Hepatocyte (in vitro differentiated cells): Measurements from ENCODE around the gene NOPCHAP1. TPM values are rescaled to one million over a fixed set of nuclear protein-coding genes. Genes with fewer than 3 reads are reported as not detected.
"Not testable (repeated sequence)": the region's sequence is repeated elsewhere in the genome, so short reads cannot be mapped to it uniquely, and the experiment has no call there.

Experiments
- DNase-seq: peaks from one replicate; pipeline ENCODE4 v3.0.0-alpha.2; 2016; ENCODE audit warnings: low spot score
- H2AFZ ChIP-seq: fragments of 200-600 bp; sonication (generic); 2 replicates; pipeline ENCODE4 v1.6.0; 2016; ENCODE audit warnings: antibody characterized with exemption, mild to moderate bottlenecking
- H3K27ac ChIP-seq: fragments of 200-600 bp; sonication (generic); 2 replicates; pipeline ENCODE4 v1.5.1; 2016; ENCODE audit warnings: mild to moderate bottlenecking
- H3K27me3 ChIP-seq: fragments of 200-600 bp; sonication (generic); 2 replicates; pipeline ENCODE4 v1.6.1; 2016
- H3K36me3 ChIP-seq: fragments of 200-600 bp; sonication (generic); replicated peaks from 2 replicates; pipeline ENCODE4 v1.5.1; 2016; ENCODE audit warnings: low read depth; ENCODE audit not compliant: insufficient read depth
- H3K4me1 ChIP-seq: fragments of 200-600 bp; sonication (generic); 2 replicates; pipeline ENCODE4 v1.5.1; 2016; ENCODE audit warnings: mild to moderate bottlenecking, moderate library complexity; ENCODE audit not compliant: insufficient read depth
- H3K4me2 ChIP-seq: fragments of 200-600 bp; sonication (generic); 2 replicates; pipeline ENCODE4 v1.6.0; 2016
- H3K4me3 ChIP-seq: fragments of 200-600 bp; sonication (generic); 2 replicates; pipeline ENCODE4 v1.5.1; 2016; ENCODE audit warnings: mild to moderate bottlenecking
- H3K79me2 ChIP-seq: fragments of 200-600 bp; sonication (generic); 2 replicates; pipeline ENCODE4 v1.6.0; 2017; ENCODE audit warnings: mild to moderate bottlenecking
- H3K9me2 ChIP-seq: fragments of 200-600 bp; sonication (generic); replicated peaks from 2 replicates; pipeline ENCODE4 v1.6.0; 2017; ENCODE audit warnings: mild to moderate bottlenecking; ENCODE audit not compliant: insufficient read depth
- H3K9me3 ChIP-seq: fragments of 200-600 bp; sonication (generic); 2 replicates; pipeline ENCODE4 v1.5.1; 2016; ENCODE audit warnings: low read depth, mild to moderate bottlenecking
- H4K20me1 ChIP-seq: fragments of 200-600 bp; sonication (generic); 2 replicates; pipeline ENCODE4 v1.6.0; 2016; ENCODE audit warnings: mild to moderate bottlenecking; ENCODE audit not compliant: insufficient read depth, poor library complexity, severe bottlenecking
- EZH2 ChIP-seq: fragments of 200-600 bp; sonication (generic); IDR thresholded peaks from 2 replicates; pipeline ENCODE4 v1.6.1; 2016; ENCODE audit warnings: antibody characterized with exemption, mild to moderate bottlenecking, borderline replicate concordance
- EZH2phosphoT487 ChIP-seq: fragments of 200-600 bp; sonication (generic); IDR thresholded peaks from one replicate; pipeline ENCODE4 v1.6.1; 2018; ENCODE audit warnings: antibody characterized with exemption, mild to moderate bottlenecking, low read depth, moderate library complexity; ENCODE audit not compliant: unreplicated experiment, severe bottlenecking
- WGBS: methylation state at CpG from one replicate; pipeline ENCODE4 v1.1.6; 2016; ENCODE audit warnings: low lambda C conversion rate; ENCODE audit errors: missing lambda C conversion rate; 5-methylcytosine and 5-hydroxymethylcytosine counted together
- polyA plus RNA-seq: library from polyadenylated mRNA; unstranded; fragments of >200 nt; fragmentation: Nextera tagmentation; extraction: Ambion mirVana; gene quantifications from 2 replicates; pipeline ENCODE4 v1.2.1, GENCODE V29; 2016
- total RNA-seq: library from RNA; depleted of rRNA; stranded (reverse); fragments of >200 nt; gene quantifications from 2 replicates; pipeline ENCODE4 v1.2.3, GENCODE V29; 2014
- TF ChIP-seq, protein P1 (sequence below): fragments of 200-600 bp; sonication (generic); IDR thresholded peaks from 2 replicates; pipeline ENCODE4 v1.5.1; 2016; ENCODE audit warnings: antibody characterized with exemption, mild to moderate bottlenecking; ENCODE audit not compliant: poor library complexity

NOPCHAP1 gene
- total and polyA plus RNA-seq, 2 experiments from 2014 or later: 2.4 to 16.2 TPM

DNA sequence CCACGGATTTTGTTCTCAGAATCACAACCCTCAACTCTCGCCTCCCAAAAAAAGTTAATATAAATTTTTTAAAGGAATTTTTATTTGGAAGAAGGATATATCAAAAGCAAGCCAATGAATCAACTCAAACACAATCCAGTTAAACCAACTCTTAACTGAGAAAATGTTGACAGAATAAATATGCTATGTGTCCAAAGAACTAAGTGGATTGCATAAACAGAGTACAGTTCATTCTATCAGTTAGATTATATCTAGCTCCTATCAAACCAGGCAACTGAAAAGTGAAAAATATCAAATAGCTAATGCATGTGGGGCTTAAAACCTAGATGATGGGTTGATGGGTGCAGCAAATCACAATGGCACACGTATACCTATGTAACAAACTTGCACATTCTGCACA, 44.7 kb upstream of the NOPCHAP1 start:
- no peaks in the 10 kb centered on the region for H3K27me3 ChIP-seq
- H3K36me3 ChIP-seq: no peaks in the 10 kb centered on the region
- no peaks in the 10 kb centered on the region for H3K9me2 ChIP-seq
- no peaks in the 10 kb centered on the region for H3K4me1 ChIP-seq
- no peak overlapping the region for H3K4me3 ChIP-seq
- H4K20me1 ChIP-seq: peaks cover 3% of the 10 kb centered on the region
- H3K27ac ChIP-seq: no peak overlapping the region
- no peaks in the 10 kb centered on the region for H3K9me3 ChIP-seq
- WGBS: 91% methylated on average over 3 of the region's 3 CpGs
- no peak overlapping the region for H2AFZ ChIP-seq
- H3K4me2 ChIP-seq: no peak overlapping the region
- H3K79me2 ChIP-seq: peaks cover 3% of the 10 kb centered on the region
- no peak for TF ChIP-seq EZH2
- TF ChIP-seq, protein P1, sequence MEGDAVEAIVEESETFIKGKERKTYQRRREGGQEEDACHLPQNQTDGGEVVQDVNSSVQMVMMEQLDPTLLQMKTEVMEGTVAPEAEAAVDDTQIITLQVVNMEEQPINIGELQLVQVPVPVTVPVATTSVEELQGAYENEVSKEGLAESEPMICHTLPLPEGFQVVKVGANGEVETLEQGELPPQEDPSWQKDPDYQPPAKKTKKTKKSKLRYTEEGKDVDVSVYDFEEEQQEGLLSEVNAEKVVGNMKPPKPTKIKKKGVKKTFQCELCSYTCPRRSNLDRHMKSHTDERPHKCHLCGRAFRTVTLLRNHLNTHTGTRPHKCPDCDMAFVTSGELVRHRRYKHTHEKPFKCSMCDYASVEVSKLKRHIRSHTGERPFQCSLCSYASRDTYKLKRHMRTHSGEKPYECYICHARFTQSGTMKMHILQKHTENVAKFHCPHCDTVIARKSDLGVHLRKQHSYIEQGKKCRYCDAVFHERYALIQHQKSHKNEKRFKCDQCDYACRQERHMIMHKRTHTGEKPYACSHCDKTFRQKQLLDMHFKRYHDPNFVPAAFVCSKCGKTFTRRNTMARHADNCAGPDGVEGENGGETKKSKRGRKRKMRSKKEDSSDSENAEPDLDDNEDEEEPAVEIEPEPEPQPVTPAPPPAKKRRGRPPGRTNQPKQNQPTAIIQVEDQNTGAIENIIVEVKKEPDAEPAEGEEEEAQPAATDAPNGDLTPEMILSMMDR: no peak
- TF ChIP-seq EZH2phosphoT487: no peak
- DNase-seq: no peak

DNA sequence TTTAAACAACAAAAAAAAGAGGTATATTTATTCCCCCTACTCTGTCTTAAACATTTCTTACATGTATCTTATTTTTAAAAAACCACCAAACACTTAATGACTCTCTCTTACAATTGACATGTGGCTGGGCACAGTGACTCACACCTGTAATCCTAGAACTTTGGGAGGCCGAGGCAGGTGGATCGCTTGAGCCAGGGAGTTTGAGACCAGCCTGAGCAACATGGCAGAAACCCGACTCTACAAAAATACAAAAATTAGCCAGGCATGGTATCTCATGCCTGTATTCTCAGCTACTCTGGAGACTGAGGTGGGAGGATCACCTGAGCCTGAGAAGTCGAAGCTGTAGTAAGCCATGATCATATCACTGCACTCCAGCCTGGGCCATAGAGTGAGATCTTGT, 44.0 kb upstream of the NOPCHAP1 start:
- Histone ChIP-seq H3K27ac (no peak overlapping the region), H3K27me3 (no peaks in the 10 kb centered on the region), H3K4me2 (no peak overlapping the region), H3K9me3 (no peaks in the 10 kb centered on the region), H2AFZ (no peak overlapping the region), H3K4me3 (no peak overlapping the region), H3K9me2 (no peaks in the 10 kb centered on the region), H3K4me1 (no peaks in the 10 kb centered on the region), H3K79me2 (peaks cover 6% of the 10 kb centered on the region), H3K36me3 (no peaks in the 10 kb centered on the region), H4K20me1 (peaks cover 3% of the 10 kb centered on the region)
- WGBS: 96% methylated on average over 4 of the region's 4 CpGs
- no peak for DNase-seq
- TF ChIP-seq EZH2: no peak
- TF ChIP-seq, protein P1: no peak
- no peak for TF ChIP-seq EZH2phosphoT487

DNA sequence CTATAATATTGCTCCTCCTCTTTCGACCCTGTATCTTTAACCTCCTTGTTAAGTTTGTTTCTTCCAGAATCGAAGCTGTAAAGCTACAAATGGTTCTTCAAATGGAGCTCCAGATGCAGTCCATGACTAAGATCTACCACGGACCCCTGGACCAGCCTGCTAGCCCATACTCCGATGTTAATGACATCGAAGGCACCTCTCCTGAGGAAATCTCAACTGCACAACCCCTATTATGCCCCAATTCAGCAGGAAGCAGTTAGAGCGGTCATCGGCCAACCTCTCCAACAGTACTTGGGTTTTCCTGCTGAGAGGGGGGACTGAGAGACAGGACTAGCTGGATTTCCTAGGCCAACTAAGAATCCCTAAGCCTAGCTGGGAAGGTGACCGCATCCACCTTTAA, 42.7 kb upstream of the NOPCHAP1 start:
- 94% methylated on average over 8 of the region's 8 CpGs for WGBS
- not testable (repeated sequence) for H3K27ac ChIP-seq, H3K9me2 ChIP-seq

DNA sequence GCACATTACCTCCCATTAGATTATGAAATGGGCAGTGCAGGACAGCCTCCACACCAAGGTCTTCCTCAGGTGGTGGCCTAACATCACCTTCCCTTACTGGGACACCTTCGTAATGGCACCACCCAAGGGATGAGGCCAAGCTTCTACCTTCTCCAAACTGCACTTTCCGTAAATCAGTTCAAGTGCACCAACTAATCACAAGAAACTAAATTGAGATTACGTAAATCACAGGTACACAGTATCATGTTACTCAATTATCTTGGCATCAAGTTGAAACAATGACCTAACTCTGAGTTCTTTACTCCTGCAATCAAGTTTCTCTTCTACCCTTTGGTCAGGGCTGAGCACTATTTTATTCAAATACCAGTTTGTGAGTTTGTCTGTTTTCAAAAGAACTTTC, 41.9 kb upstream of the NOPCHAP1 start:
- peaks cover 6% of the 10 kb centered on the region for H3K79me2 ChIP-seq
- H3K27ac ChIP-seq: no peak overlapping the region
- no peaks in the 10 kb centered on the region for H3K4me1 ChIP-seq
- no peak overlapping the region for H2AFZ ChIP-seq
- TF ChIP-seq EZH2: no peak
- TF ChIP-seq, protein P1: no peak
- TF ChIP-seq EZH2phosphoT487: no peak
- no peak for DNase-seq
- no peaks in the 10 kb centered on the region for H3K9me2 ChIP-seq
- no peak overlapping the region for H3K4me3 ChIP-seq
- H3K4me2 ChIP-seq: no peak overlapping the region
- no peaks in the 10 kb centered on the region for H3K9me3 ChIP-seq
- H4K20me1 ChIP-seq: no peaks in the 10 kb centered on the region
- H3K36me3 ChIP-seq: no peaks in the 10 kb centered on the region
- 91% methylated on average over 3 of the region's 3 CpGs for WGBS
- no peaks in the 10 kb centered on the region for H3K27me3 ChIP-seq

More for the DNA sequence above, 42.7 kb upstream of the NOPCHAP1 start:
- H3K27me3 ChIP-seq, H3K4me3 ChIP-seq, H2AFZ ChIP-seq, DNase-seq, H3K79me2 ChIP-seq, H3K9me3 ChIP-seq, H3K4me1 ChIP-seq, H4K20me1 ChIP-seq, H3K4me2 ChIP-seq, H3K36me3 ChIP-seq: not testable (repeated sequence)

DNA sequence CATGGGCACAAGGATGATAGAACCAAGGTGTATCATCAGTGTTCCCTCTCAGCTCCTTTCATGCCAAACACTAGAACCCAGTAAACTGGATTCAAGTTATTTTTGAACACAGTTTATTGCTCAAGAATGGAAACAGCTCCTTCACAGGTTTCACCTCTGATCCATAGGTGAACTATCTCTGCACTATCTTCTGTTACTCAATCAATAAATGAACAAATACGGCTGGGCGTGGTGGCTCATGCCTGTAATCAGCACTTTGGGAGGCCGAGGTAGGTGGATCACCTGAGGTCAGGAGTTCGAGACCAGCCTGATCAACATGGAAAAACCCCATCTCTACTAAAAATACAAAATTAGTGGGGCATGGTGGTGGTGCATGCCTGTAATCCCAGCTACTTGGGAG, 37.4 kb upstream of the NOPCHAP1 start:
- H3K4me1 ChIP-seq, DNase-seq, H3K36me3 ChIP-seq, H3K27ac ChIP-seq, H3K9me3 ChIP-seq, H2AFZ ChIP-seq, H3K79me2 ChIP-seq, H3K4me2 ChIP-seq, H3K9me2 ChIP-seq, H4K20me1 ChIP-seq, H3K4me3 ChIP-seq, H3K27me3 ChIP-seq: not testable (repeated sequence)
- 83% methylated on average over 4 of the region's 4 CpGs for WGBS
